GM23248 (cell line): ENCODE results near the gene ZNF236.

ENCODE experiments used
- EZH2 ChIP-seq: fragments of 200-600 bp; sonication (generic); IDR thresholded peaks from 2 replicates; pipeline ENCODE4 v1.6.1; 2018; ENCODE audit warnings: antibody characterized with exemption, mild to moderate bottlenecking; ENCODE audit not compliant: insufficient read depth, poor library complexity, severe bottlenecking
- EZH2phosphoT487 ChIP-seq: fragments of 200-600 bp; sonication (generic); IDR thresholded peaks from 2 replicates; pipeline ENCODE4 v1.6.1; 2018; ENCODE audit warnings: antibody characterized with exemption, moderate library complexity, mild to moderate bottlenecking, low read depth; ENCODE audit not compliant: insufficient read depth

GRCh38 chr18:76962851-76963250, 140.5 kb downstream of the ZNF236 start:
- TF ChIP-seq EZH2 (no peak), EZH2phosphoT487 (no peak)
